ENCODE results near the gene TUBB2B. TPM values are rescaled to one million over a fixed set of nuclear protein-coding genes. Genes with fewer than 3 reads are reported as not detected.
A peak's percentile ranks its signal among the peaks of the same experiment; 100 is the strongest.

TUBB2B gene
- polyA plus RNA-seq, 1 donor from 2014 or later, result 3,172 TPM

GRCh38 chr6:3273707-3274521 lies 46.5 kb upstream of the TUBB2B start:
- H3K36me3 ChIP-seq (ENCODE audit: insufficient read depth, low read length), result peaks cover 7% of the 10 kb centered on the region
- TF ChIP-seq RAD21 (conservative IDR thresholded peaks at IDR 0.05) (no peak), EP300 (conservative IDR thresholded peaks at IDR 0.05; ENCODE audit: poor library complexity, severe bottlenecking) (no peak), TAF1 (IDR thresholded peaks at IDR 0.05; ENCODE audit: low read depth) (no peak), REST (IDR thresholded peaks at IDR 0.05; ENCODE audit: borderline replicate concordance) (no peak), POLR2AphosphoS5 (IDR thresholded peaks at IDR 0.05) (no peak), EZH2 (IDR thresholded peaks at IDR 0.05; ENCODE audit: borderline replicate concordance, insufficient read depth, low read length, poor library complexity, severe bottlenecking) (no peak), CTCF (IDR thresholded peaks at IDR 0.05; ENCODE audit: poor library complexity, severe bottlenecking) (no peak), MXI1 (conservative IDR thresholded peaks at IDR 0.05; ENCODE audit: poor library complexity, severe bottlenecking) (no peak), SMC3 (conservative IDR thresholded peaks at IDR 0.05; ENCODE audit: poor library complexity) (no peak)
- H3K4me3 ChIP-seq (ENCODE audit: low read length), result no peak overlapping the region
- no peak overlapping the region for H3K9ac ChIP-seq (ENCODE audit: low read length)
- H2AFZ ChIP-seq (ENCODE audit: low read depth, low read length), result no peak overlapping the region
- no peaks in the 10 kb centered on the region for H3K9me3 ChIP-seq (ENCODE audit: low read length)
- no peak overlapping the region for H3K27ac ChIP-seq (ENCODE audit: low read length)
- no peaks in the 10 kb centered on the region for H3K79me2 ChIP-seq (replicated peaks; ENCODE audit: insufficient read depth, low read length)
- H3K9me2 ChIP-seq (ENCODE audit: insufficient read depth, low read length), result no peaks in the 10 kb centered on the region
- no peaks in the 10 kb centered on the region for H3K27me3 ChIP-seq (ENCODE audit: insufficient read depth, low read depth, low read length)
- no peaks in the 10 kb centered on the region for H3F3A ChIP-seq (ENCODE audit: insufficient read depth, low read length, poor library complexity, severe bottlenecking)
- H3K4me2 ChIP-seq (ENCODE audit: low read length), result no peak overlapping the region
- H4K20me1 ChIP-seq (ENCODE audit: insufficient read depth), result no peaks in the 10 kb centered on the region

GRCh38 chr6:3272911-3273547 lies 45.6 kb upstream of the TUBB2B start:
- H3K4me2 ChIP-seq (ENCODE audit: low read length), result no peak overlapping the region
- H3K4me3 ChIP-seq (ENCODE audit: low read length), result no peak overlapping the region
- no peak overlapping the region for H3K27ac ChIP-seq (ENCODE audit: low read length)
- no peaks in the 10 kb centered on the region for H4K20me1 ChIP-seq (ENCODE audit: insufficient read depth)
- H3K36me3 ChIP-seq (ENCODE audit: insufficient read depth, low read length), result peaks cover 7% of the 10 kb centered on the region
- TF ChIP-seq POLR2AphosphoS5 (IDR thresholded peaks at IDR 0.05) (peak; percentile 14), MXI1 (conservative IDR thresholded peaks at IDR 0.05; ENCODE audit: poor library complexity, severe bottlenecking) (no peak)
- no peaks in the 10 kb centered on the region for H3K9me2 ChIP-seq (ENCODE audit: insufficient read depth, low read length)
- H3F3A ChIP-seq (ENCODE audit: insufficient read depth, low read length, poor library complexity, severe bottlenecking), result no peaks in the 10 kb centered on the region
- H3K9me3 ChIP-seq (ENCODE audit: low read length), result no peaks in the 10 kb centered on the region
- no peak overlapping the region for H2AFZ ChIP-seq (ENCODE audit: low read depth, low read length)
- H3K9ac ChIP-seq (ENCODE audit: low read length), result no peak overlapping the region
- no peaks in the 10 kb centered on the region for H3K27me3 ChIP-seq (ENCODE audit: insufficient read depth, low read depth, low read length)
- H3K79me2 ChIP-seq (replicated peaks; ENCODE audit: insufficient read depth, low read length), result no peaks in the 10 kb centered on the region
